ENCODE data around the gene CDC42BPG. TPM values are rescaled to one million over a fixed set of nuclear protein-coding genes. Genes with fewer than 3 reads are reported as not detected.

The CDC42BPG gene
- total and polyA plus RNA-seq, 9 of the 15 experiments (the other 6 are each of a cell fraction or from before 2014, with no cell fraction given) = 0.04 to 8.8 (median 2.1) TPM

- peak in 1 of 2 experiments; percentile 89; a peak in 2 of 4 replicates for TF ChIP-seq MLLT1 (IDR thresholded peaks at IDR 0.05)
- TF ChIP-seq IRF1 (CRISPR knock-in tag; IDR thresholded peaks at IDR 0.05; ENCODE audit: borderline replicate concordance) = no peak
- TF ChIP-seq ARNT (IDR thresholded peaks at IDR 0.05) = peak in 1 of 2 experiments; percentile 42; a peak in 1 of 4 replicates
- peak; percentile 99 for TF ChIP-seq JUN (IDR thresholded peaks at IDR 0.05; ENCODE audit: borderline replicate concordance, low read depth, low read length)
- TF ChIP-seq JUN (CRISPR knock-in tag; IDR thresholded peaks at IDR 0.05; ENCODE audit: borderline replicate concordance) = peak; percentile 98
- TF ChIP-seq ZNF764 (CRISPR knock-in tag; IDR thresholded peaks at IDR 0.05; ENCODE audit: low read depth) = no peak
- TF ChIP-seq BHLHE40 (IDR thresholded peaks at IDR 0.05; ENCODE audit: low read length) = 0 out of 2 replicates have a peak, but pooled peaks have one; percentile 34
- TF ChIP-seq RBM22 (IDR thresholded peaks at IDR 0.05; ENCODE audit: low read depth, low read length, poor library complexity, severe bottlenecking) = peak; percentile 45
- TF ChIP-seq ZNF232 (CRISPR knock-in tag; IDR thresholded peaks at IDR 0.05) = no peak
- peak; percentile 100 for TF ChIP-seq FOSL1 (tag; conservative IDR thresholded peaks at IDR 0.05)
- no peak for TF ChIP-seq XRCC4 (IDR thresholded peaks at IDR 0.05; ENCODE audit: extremely low read depth, insufficient read depth, insufficient read length)
- peak; percentile 70 for TF ChIP-seq MBD2 (IDR thresholded peaks at IDR 0.05; ENCODE audit: borderline replicate concordance, low read depth)
- TF ChIP-seq ZNF263 (CRISPR knock-in tag; IDR thresholded peaks at IDR 0.05; ENCODE audit: borderline replicate concordance) = 0 out of 2 replicates have a peak, but pooled peaks have one; percentile 33
- TF ChIP-seq TAF15 (IDR thresholded peaks at IDR 0.05; ENCODE audit: low read depth, low read length) = no peak
- no peak for TF ChIP-seq PTBP1 (IDR thresholded peaks at IDR 0.05; ENCODE audit: low read depth, low read length)
- TF ChIP-seq, protein P1, sequence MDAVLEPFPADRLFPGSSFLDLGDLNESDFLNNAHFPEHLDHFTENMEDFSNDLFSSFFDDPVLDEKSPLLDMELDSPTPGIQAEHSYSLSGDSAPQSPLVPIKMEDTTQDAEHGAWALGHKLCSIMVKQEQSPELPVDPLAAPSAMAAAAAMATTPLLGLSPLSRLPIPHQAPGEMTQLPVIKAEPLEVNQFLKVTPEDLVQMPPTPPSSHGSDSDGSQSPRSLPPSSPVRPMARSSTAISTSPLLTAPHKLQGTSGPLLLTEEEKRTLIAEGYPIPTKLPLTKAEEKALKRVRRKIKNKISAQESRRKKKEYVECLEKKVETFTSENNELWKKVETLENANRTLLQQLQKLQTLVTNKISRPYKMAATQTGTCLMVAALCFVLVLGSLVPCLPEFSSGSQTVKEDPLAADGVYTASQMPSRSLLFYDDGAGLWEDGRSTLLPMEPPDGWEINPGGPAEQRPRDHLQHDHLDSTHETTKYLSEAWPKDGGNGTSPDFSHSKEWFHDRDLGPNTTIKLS (IDR thresholded peaks at IDR 0.05; ENCODE audit: borderline replicate concordance, low read depth) = peak; percentile 37; the same call in 1 of the 2 replicates
- peak; percentile 65; the same call in 1 of the 2 replicates for TF ChIP-seq ZNF175 (CRISPR knock-in tag; IDR thresholded peaks at IDR 0.05; ENCODE audit: low read depth)
- no peak; a peak in 1 of 6 replicates for TF ChIP-seq ZBTB11 (CRISPR knock-in tag; IDR thresholded peaks at IDR 0.05)
- no peak for TF ChIP-seq NFXL1 (CRISPR knock-in tag; IDR thresholded peaks at IDR 0.05)
Measured at GRCh38 chr11:64854534-64855502, 10.4 kb upstream of the CDC42BPG start (continued).

All from K562 (cell line).